Renal cortical epithelial cell (primary cell): ENCODE data around the gene CLEC10A. TPM values are rescaled to one million over a fixed set of nuclear protein-coding genes. Genes with fewer than 3 reads are reported as not detected.

Experiments
- DNase-seq: peaks from one replicate; pipeline ENCODE4 v3.0.0-alpha.2; 2011; ENCODE audit warnings: low read depth
- total RNA-seq: library from RNA; depleted of rRNA; stranded (reverse); fragments of >200 nt; gene quantifications from 2 replicates; pipeline ENCODE4 v1.2.3, GENCODE V29; 2014

Gene CLEC10A
- total RNA-seq, 1 donor from 2014 or later: not detected

DNA sequence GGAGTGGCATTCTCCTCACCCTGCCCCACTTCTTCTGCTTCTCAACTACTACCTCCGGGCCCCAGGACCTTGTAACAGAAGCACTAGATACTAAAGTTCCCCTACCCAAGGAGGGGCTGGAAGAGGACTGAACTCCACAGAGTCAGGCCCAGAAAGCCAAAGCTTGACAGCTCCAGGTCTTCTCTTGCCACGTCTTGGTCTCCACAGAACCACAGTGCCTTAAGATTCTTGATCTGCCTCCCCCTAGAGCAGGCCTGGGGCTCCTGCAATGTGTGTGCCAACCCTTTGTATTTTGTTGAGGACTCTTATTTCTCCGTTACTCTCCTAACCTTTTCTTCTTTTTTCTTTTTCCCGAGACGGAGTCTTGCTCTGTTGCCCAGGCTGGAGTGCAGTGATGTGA, 40.2 kb downstream of the CLEC10A start:
- no peak for DNase-seq

DNA sequence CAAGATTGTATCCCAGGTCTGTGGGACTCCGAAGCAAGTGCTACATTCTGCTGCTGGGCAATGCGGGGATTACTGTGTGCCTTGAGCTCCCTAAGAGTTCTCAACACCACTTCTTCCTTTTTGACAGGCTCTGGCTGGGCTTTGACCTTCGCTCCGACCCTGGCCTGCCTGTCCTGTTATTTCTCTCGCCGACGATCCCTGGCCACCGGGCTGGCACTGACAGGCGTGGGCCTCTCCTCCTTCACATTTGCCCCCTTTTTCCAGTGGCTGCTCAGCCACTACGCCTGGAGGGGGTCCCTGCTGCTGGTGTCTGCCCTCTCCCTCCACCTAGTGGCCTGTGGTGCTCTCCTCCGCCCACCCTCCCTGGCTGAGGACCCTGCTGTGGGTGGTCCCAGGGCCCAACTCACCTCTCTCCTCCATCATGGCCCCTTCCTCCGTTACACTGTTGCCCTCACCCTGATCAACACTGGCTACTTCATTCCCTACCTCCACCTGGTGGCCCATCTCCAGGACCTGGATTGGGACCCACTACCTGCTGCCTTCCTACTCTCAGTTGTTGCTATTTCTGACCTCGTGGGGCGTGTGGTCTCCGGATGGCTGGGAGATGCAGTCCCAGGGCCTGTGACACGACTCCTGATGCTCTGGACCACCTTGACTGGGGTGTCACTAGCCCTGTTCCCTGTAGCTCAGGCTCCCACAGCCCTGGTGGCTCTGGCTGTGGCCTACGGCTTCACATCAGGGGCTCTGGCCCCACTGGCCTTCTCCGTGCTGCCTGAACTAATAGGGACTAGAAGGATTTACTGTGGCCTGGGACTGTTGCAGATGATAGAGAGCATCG, 41.8 kb downstream of the CLEC10A start:
- no peak for DNase-seq

DNA sequence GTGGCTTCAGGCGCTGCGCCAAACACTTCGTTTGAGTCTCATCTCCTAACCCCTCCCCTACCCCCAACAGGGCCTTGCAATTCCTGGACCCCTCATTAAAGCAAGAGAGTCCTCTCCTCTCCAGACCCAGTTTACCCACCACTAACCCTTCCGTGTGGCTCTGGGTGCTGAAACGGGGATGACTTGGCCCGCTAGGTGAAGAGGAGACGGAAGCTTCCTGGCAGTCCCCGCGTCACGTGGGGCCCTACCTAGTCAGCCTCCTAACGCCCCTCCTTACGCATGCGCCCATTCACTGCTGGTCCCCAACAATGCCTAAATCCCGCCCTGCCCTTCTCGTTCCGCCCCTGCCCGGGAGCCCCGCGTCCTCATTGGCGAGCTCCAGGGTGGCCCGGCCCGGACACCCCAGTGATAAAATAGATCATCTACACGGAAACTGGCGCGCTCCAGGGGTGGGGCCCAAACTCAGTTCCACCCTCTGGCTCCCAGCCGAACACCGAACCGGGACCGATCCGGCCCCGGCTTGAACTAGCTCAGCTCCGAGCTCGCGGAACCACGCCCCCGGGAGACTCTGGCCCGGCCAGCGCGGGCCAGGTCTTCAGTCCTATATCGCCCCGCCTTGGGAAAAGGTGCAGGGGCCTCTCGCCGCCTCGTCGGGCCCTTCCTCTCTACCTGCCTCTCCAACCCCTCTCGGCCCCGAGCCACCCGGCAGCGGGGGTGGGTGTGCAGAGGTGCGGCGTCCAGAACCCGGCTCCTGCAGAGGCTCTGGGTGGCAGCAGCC, 44.3 kb downstream of the CLEC10A start, which contains the start of gene SLC16A13:
Gene SLC16A13, plus strand, starts transcription at position 425 of the 778 bp plus-strand sequence. CDS start 368 bp downstream, outside the sequence.
- peak; percentile 93 for DNase-seq

DNA sequence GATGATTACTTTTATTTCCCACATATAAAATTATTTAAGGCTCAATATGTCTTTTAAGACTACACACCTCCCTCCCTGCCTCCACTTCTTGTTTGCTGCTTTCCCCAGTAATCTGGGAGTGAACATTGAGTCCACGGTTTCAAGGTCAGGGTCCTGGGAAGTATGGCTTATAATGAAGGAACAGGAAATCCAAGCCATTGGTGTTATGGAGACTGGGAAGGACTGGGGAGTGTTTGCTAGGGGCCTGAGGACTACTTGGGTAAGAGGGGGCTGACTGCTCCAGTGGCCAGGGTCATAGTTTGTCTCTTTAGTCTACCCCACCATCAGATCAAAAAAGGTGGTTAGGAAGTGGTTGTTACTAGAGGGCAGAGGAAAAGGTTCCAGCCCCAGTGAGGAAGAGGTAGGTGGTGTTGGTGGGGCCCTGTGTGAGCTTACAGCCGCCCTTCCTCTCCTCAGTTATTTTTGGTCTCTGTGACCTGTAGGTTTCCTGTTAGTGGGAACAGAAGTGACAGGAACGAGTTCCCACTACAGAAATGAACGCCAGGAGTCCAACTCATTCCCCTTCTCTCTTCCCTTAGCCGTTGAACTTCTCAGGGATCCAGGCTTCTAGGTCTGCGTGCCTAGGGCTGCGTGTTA, 45.0 kb downstream of the CLEC10A start:
- DNase-seq: no peak

DNA sequence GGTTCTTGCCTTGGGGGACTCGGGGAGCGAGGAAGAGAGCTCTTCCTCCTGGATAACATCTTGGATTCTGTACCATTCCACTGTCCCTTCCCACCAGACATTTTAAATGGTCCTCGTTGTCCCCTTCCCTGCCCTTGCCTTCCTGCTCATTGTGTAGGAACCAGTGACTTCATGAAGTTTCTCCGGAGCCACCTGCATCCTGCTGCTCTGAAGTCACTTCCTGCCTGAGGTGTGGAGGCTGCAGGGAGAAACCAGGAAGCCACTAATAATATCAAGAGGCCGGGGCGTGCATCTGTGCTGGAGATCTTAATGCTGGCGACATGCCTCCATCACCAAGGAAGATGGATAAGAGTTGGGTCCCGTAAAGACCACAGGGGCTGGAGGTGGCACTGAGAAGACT, 50.4 kb downstream of the CLEC10A start:
- DNase-seq: no peak

DNA sequence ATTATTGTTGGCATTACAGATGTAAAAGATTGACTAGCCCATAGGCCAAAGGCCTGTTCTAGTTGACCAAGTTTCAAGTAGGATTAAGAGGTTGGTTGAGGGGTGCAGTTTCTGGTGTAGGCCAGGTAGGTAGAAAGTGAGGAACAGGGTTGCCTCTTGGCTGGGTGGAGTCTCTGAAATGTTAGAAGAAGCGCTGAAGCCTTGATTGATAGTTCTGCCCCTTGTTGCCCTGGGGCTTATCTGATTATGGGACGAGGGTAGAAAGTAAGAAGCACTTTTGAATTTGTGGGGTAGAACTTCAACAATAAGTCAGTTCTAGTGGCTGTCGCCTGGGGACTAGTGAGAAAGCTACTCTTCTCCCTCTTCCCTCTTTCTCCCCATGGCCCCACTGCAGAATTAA, 51.0 kb downstream of the CLEC10A start:
- DNase-seq: no peak

DNA sequence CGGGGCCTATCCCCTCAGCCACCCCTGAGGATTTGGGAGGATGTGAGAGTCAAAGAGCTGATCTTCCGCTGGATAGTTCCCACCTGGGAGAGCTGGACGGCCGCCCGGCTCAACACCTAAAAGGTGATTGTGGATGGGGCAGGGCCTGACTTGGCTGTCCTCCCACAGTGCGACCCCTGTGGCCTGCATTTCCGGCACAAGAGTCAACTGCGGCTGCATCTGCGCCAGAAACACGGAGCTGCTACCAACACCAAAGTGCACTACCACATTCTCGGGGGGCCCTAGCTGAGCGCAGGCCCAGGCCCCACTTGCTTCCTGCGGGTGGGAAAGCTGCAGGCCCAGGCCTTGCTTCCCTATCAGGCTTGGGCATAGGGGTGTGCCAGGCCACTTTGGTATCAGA, 52.7 kb downstream of the CLEC10A start:
- no peak for DNase-seq

DNA sequence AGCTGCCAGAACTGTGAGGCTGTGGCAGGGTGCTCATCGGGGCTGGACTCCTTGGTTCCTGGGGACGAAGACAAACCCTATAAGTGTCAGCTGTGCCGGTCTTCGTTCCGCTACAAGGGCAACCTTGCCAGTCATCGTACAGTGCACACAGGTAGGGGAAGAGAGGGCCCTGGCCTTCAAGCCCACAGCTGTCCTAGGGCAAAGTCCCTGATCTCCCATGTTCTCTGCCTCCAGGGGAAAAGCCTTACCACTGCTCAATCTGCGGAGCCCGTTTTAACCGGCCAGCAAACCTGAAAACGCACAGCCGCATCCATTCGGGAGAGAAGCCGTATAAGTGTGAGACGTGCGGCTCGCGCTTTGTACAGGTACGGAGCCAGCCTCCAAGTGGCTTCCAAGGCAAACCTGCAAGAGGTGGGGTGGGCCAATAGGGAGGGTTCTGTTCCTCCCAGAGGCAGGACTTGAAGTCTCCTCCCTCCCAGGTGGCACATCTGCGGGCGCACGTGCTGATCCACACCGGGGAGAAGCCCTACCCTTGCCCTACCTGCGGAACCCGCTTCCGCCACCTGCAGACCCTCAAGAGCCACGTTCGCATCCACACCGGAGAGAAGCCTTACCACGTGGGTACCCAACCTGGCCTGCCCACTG, 53.5 kb downstream of the CLEC10A start:
- DNase-seq: no peak

DNA sequence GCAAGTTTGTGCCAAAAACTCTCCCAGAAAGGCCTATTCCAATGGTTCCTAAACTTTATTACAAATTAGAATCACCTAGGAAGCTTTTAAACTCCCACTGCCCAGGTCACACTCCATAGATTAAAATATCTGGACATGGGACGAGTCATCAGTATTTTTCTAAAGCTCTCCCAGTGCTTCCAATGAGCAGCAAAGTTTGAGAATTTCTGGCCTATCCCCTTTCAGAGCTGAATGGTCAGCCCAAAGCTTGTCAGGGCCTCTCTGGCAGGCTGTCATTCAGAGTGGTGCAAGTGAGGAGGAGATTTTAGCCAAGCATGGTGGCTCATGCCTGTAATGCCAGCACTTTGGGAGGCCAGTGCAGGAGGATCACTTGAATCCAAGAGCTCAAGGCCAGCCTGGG, 54.8 kb downstream of the CLEC10A start:
- peak; percentile 61 for DNase-seq

Other genes with a start within 250 kb of the CLEC10A start
- gene TEKT1, start 248.5 kb downstream of the CLEC10A start, total RNA-seq: not detected in 2 replicates
- gene ALOX12, start 84.2 kb downstream of the CLEC10A start, total RNA-seq: not detected in 2 replicates
- 31.4 and 40.3 TPM in 2 replicates for gene RNASEK, start 67.6 kb downstream of the CLEC10A start, total RNA-seq
- gene BCL6B, start 57.2 kb downstream of the CLEC10A start, total RNA-seq: under 0.01 and 0.05 TPM in 2 replicates
- 0.99 and 1.0 TPM in 2 replicates for gene SLC16A13, start 44.2 kb downstream of the CLEC10A start, total RNA-seq
- not detected in 2 replicates for gene SLC16A11, start 36.2 kb downstream of the CLEC10A start, total RNA-seq
- not detected in 2 replicates for gene ASGR2, start 34.6 kb upstream of the CLEC10A start, total RNA-seq
- gene ASGR1, start 99.1 kb upstream of the CLEC10A start, total RNA-seq: 0.60 and 0.87 TPM in 2 replicates
- 2.1 and 22.2 TPM in 2 replicates for gene DLG4, start 139.6 kb upstream of the CLEC10A start, total RNA-seq
- gene ACADVL, start 139.7 kb upstream of the CLEC10A start, total RNA-seq: 307 and 382 TPM in 2 replicates
- 26.4 and 47.5 TPM in 2 replicates for gene DVL2, start 154.3 kb upstream of the CLEC10A start, total RNA-seq
- 41.2 and 50.7 TPM in 2 replicates for gene PHF23, start 159.2 kb upstream of the CLEC10A start, total RNA-seq
- gene GABARAP, start 162.2 kb upstream of the CLEC10A start, total RNA-seq: 137 and 148 TPM in 2 replicates
- gene CTDNEP1, start 171.5 kb upstream of the CLEC10A start, total RNA-seq: 19.4 and 53.9 TPM in 2 replicates
- gene ELP5, start 172.0 kb upstream of the CLEC10A start, total RNA-seq: 22.1 and 24.8 TPM in 2 replicates
- 25.1 and 306 TPM in 2 replicates for gene CLDN7, start 182.2 kb upstream of the CLEC10A start, total RNA-seq
- 0.30 and 0.35 TPM in 2 replicates for gene SLC2A4, start 201.5 kb upstream of the CLEC10A start, total RNA-seq
- 0.45 TPM in 1 of 2 replicates, not detected in the other for gene YBX2, start 214.4 kb upstream of the CLEC10A start, total RNA-seq
- gene EIF5A, start 227.4 kb upstream of the CLEC10A start, total RNA-seq: 352 and 682 TPM in 2 replicates
- 39.1 and 49.4 TPM in 2 replicates for gene GPS2, start 235.1 kb upstream of the CLEC10A start, total RNA-seq
- gene NEURL4, start 249.1 kb upstream of the CLEC10A start, total RNA-seq: 21.4 and 27.8 TPM in 2 replicates